ENCODE results near the gene SPIRE1.

SPIRE1 gene

GRCh38 chr18:12408247-12408869, 249.5 kb downstream of the SPIRE1 start:
- Histone ChIP-seq H3K9me3 (ENCODE audit: insufficient read depth, low read length) (no peaks in the 10 kb centered on the region), H3K79me2 (ENCODE audit: insufficient read depth, low read length) (peaks cover 30% of the 10 kb centered on the region), H3K9me2 (replicated peaks; ENCODE audit: insufficient read depth, low read length) (no peaks in the 10 kb centered on the region), H3K27ac (ENCODE audit: low read depth, low read length) (peak overlapping the region; percentile 67), H3K36me3 (ENCODE audit: low read length) (no peaks in the 10 kb centered on the region), H3K27me3 (ENCODE audit: low read length) (no peaks in the 10 kb centered on the region), H3K4me3 (ENCODE audit: insufficient read depth, low read length, poor library complexity, severe bottlenecking) (peak overlapping the region; percentile 67), H3K4me2 (ENCODE audit: low read depth, low read length, poor library complexity, severe bottlenecking) (peak overlapping the region; percentile 99), H3F3A (ENCODE audit: insufficient read depth) (no peaks in the 10 kb centered on the region; the same call in 1 of the 2 replicates), H3K9ac (ENCODE audit: low read length) (peak overlapping the region; percentile 73), H2AFZ (ENCODE audit: low read depth, low read length, severe bottlenecking) (no peak overlapping the region), H4K20me1 (ENCODE audit: low read depth, low read length) (no peaks in the 10 kb centered on the region)
- no peak for TF ChIP-seq EZH2phosphoT487 (conservative IDR thresholded peaks at IDR 0.05; ENCODE audit: low read length)

- Histone ChIP-seq H2AFZ (ENCODE audit: low read depth, low read length, severe bottlenecking) (no peak overlapping the region), H3K9me3 (ENCODE audit: insufficient read depth, low read length) (no peaks in the 10 kb centered on the region), H3K36me3 (ENCODE audit: low read length) (no peaks in the 10 kb centered on the region), H3K27me3 (ENCODE audit: low read length) (no peaks in the 10 kb centered on the region), H3K9me2 (replicated peaks; ENCODE audit: insufficient read depth, low read length) (no peaks in the 10 kb centered on the region), H3K27ac (ENCODE audit: low read depth, low read length) (no peak overlapping the region), H3K4me2 (ENCODE audit: low read depth, low read length, poor library complexity, severe bottlenecking) (no peak overlapping the region), H3K4me3 (ENCODE audit: insufficient read depth, low read length, poor library complexity, severe bottlenecking) (no peak overlapping the region), H3K79me2 (ENCODE audit: insufficient read depth, low read length) (peaks cover 24% of the 10 kb centered on the region), H3K9ac (ENCODE audit: low read length) (no peak overlapping the region), H4K20me1 (ENCODE audit: low read depth, low read length) (no peaks in the 10 kb centered on the region), H3F3A (ENCODE audit: insufficient read depth) (no peaks in the 10 kb centered on the region)
- TF ChIP-seq EZH2phosphoT487 (conservative IDR thresholded peaks at IDR 0.05; ENCODE audit: low read length), result no peak
- no peak for TF ChIP-seq CTCF (IDR thresholded peaks at IDR 0.05; ENCODE audit: insufficient read depth, low read length, poor library complexity, severe bottlenecking)
Observed at GRCh38 chr18:12406371-12407111, 251.4 kb downstream of the SPIRE1 start.

GRCh38 chr18:12405066-12405465, 252.8 kb downstream of the SPIRE1 start:
- H3K27ac ChIP-seq (ENCODE audit: low read depth, low read length), result no peak overlapping the region
- H3K36me3 ChIP-seq (ENCODE audit: low read length), result no peaks in the 10 kb centered on the region
- peaks cover 18% of the 10 kb centered on the region for H3K79me2 ChIP-seq (ENCODE audit: insufficient read depth, low read length)
- H2AFZ ChIP-seq (ENCODE audit: low read depth, low read length, severe bottlenecking), result no peak overlapping the region
- no peaks in the 10 kb centered on the region for H3F3A ChIP-seq (ENCODE audit: insufficient read depth)
- H4K20me1 ChIP-seq (ENCODE audit: low read depth, low read length), result no peaks in the 10 kb centered on the region
- no peak overlapping the region for H3K4me2 ChIP-seq (ENCODE audit: low read depth, low read length, poor library complexity, severe bottlenecking)
- no peaks in the 10 kb centered on the region for H3K9me3 ChIP-seq (ENCODE audit: insufficient read depth, low read length)
- H3K9ac ChIP-seq (ENCODE audit: low read length), result no peak overlapping the region
- TF ChIP-seq EZH2phosphoT487 (conservative IDR thresholded peaks at IDR 0.05; ENCODE audit: low read length) (no peak), CTCF (IDR thresholded peaks at IDR 0.05; ENCODE audit: insufficient read depth, low read length, poor library complexity, severe bottlenecking) (no peak)
- no peaks in the 10 kb centered on the region for H3K27me3 ChIP-seq (ENCODE audit: low read length)
- no peak overlapping the region for H3K4me3 ChIP-seq (ENCODE audit: insufficient read depth, low read length, poor library complexity, severe bottlenecking)
- no peaks in the 10 kb centered on the region for H3K9me2 ChIP-seq (replicated peaks; ENCODE audit: insufficient read depth, low read length)
